Neural cell (in vitro differentiated cells): ENCODE measurements around the gene MMP25.

Source experiments
- CTCF ChIP-seq: fragments of 450-650 bp; IDR thresholded peaks from 2 replicates; pipeline ENCODE4 v1.5.1; 2014; ENCODE audit warnings: antibody characterized with exemption, mild to moderate bottlenecking, moderate library complexity; ENCODE audit not compliant: poor library complexity, severe bottlenecking
- EP300 ChIP-seq: fragments of 450-650 bp; conservative IDR thresholded peaks from 2 replicates; pipeline ENCODE4 v1.6.1; 2014; ENCODE audit warnings: antibody characterized with exemption, mild to moderate bottlenecking, moderate library complexity; ENCODE audit not compliant: poor library complexity, severe bottlenecking
- EZH2 ChIP-seq: fragments of 200-600, 300-800 bp; shearing (Covaris generic), sonication (generic); IDR thresholded peaks from 2 replicates; pipeline ENCODE4 v1.6.1; 2014; ENCODE audit warnings: antibody characterized with exemption, low read length, borderline replicate concordance, mild to moderate bottlenecking; ENCODE audit not compliant: insufficient read depth, poor library complexity, severe bottlenecking
- POLR2AphosphoS5 ChIP-seq: IDR thresholded peaks from 2 replicates; pipeline ENCODE4 v1.6.1; 2012
- RAD21 ChIP-seq: fragments of 450-650 bp; conservative IDR thresholded peaks from 2 replicates; pipeline ENCODE4 v1.6.1; 2014; ENCODE audit warnings: antibody characterized with exemption, mild to moderate bottlenecking, moderate library complexity
- SMC3 ChIP-seq: fragments of 450-650 bp; conservative IDR thresholded peaks from 2 replicates; pipeline ENCODE4 v1.6.1; 2014; ENCODE audit warnings: antibody characterized with exemption, mild to moderate bottlenecking, moderate library complexity; ENCODE audit not compliant: poor library complexity
- TAF1 ChIP-seq: IDR thresholded peaks from 2 replicates; pipeline ENCODE4 v1.6.1; 2012; ENCODE audit warnings: low read depth

GRCh38 chr16:3054965-3055733 is 8.8 kb downstream of the MMP25 start:
- TF ChIP-seq POLR2AphosphoS5, result no peak
- TF ChIP-seq CTCF, result no peak
- TF ChIP-seq EZH2, result no peak
- no peak for TF ChIP-seq RAD21
- TF ChIP-seq EP300, result no peak
- TF ChIP-seq TAF1, result no peak
- TF ChIP-seq SMC3, result no peak
